Measurements from ENCODE around the gene DDX10.

DNA sequence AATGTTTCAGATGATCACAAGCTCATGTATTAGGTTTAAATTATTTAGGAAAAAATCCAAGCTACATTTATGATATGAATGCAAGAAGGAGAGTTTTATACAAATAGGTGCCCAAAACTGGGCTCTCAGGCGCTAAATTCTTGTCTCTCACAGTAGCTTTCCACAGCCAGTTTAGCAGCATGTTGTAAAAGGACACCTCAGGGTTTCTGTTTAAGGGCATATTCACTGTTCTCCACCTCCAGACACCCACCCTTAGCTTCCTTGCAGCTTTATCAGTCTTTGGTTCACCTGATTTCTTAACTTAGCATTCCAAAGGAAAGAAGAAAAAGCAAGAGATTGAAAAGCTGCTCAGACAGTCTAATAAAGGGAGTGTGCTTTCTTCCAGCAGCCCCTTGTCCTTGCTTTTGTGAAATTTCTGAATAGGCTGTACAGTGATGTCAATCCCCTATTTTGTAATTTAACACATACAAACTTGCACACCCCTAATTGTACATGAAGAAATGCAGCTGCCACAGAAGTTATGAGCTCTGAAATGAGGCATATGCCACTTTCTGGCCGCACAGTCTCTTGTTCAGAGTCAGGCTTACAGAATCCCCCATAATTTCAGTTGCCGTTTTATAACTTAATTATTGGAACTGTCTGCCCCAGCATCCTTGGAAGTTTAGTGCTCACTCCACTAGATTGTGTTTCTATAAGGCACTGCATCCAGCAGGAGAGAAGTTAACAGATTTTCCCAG is 262.1 kb downstream of the DDX10 start:
- TF ChIP-seq POLR2AphosphoS5 (IDR thresholded peaks at IDR 0.05; ENCODE audit: borderline replicate concordance, low read depth, low read length) = no peak
- TF ChIP-seq EZH2 (IDR thresholded peaks at IDR 0.05) = no peak
- no peak for TF ChIP-seq FOXP2 (optimal IDR thresholded peaks at IDR 0.05; ENCODE audit: control extremely low read depth, extremely low read length, insufficient read depth)
